HFFc6 (cell line): ENCODE data around the gene STK11. TPM values are rescaled to one million over a fixed set of nuclear protein-coding genes. Genes with fewer than 3 reads are reported as not detected.

Experiments used
- DNase-seq: peaks from one replicate; pipeline ENCODE4 v3.0.0-alpha.2; 2018
- H3K27ac Mint-ChIP-seq: 2 replicates; pipeline ENCODE4 v1.8.0; 2020; ENCODE audit warnings: mild to moderate bottlenecking, mixed read lengths
- H3K27me3 Mint-ChIP-seq: 2 replicates; pipeline ENCODE4 v1.8.0; 2021; ENCODE audit warnings: mild to moderate bottlenecking, moderate library complexity, mixed read lengths; ENCODE audit not compliant: insufficient read depth
- H3K36me3 Mint-ChIP-seq: 2 replicates; pipeline ENCODE4 v1.8.0; 2021; ENCODE audit warnings: low read depth, mixed read lengths
- H3K4me1 Mint-ChIP-seq: 2 replicates; pipeline ENCODE4 v1.8.0; 2020; ENCODE audit warnings: low read depth, mixed read lengths
- H3K4me3 Mint-ChIP-seq: 2 replicates; pipeline ENCODE4 v1.8.0; 2020; ENCODE audit warnings: mild to moderate bottlenecking, moderate library complexity, mixed read lengths
- H3K9me3 Mint-ChIP-seq: 2 replicates; pipeline ENCODE4 v1.8.0; 2020; ENCODE audit warnings: mild to moderate bottlenecking, mixed read lengths
- CTCF ChIP-seq: fragments of 200-600 bp; sonication (generic); IDR thresholded peaks from 2 replicates; pipeline ENCODE4 v1.5.0; 2021; ENCODE audit warnings: antibody characterized with exemption, mild to moderate bottlenecking
- total RNA-seq, 6 experiments: library from RNA; stranded (reverse); fragmentation: NEBNext Ultra II Directional; extraction: Animal tissue kit (Norgen Biotek cat#: 25700); gene quantifications; 2 replicates in 1 of 6; 3 replicates in 5 of 6; pipeline ENCODE4 v1.2.3, GENCODE V29; 2021

STK11 gene
- total RNA-seq, 6 experiments from 2014 or later, result 52.9 to 59.1 (median 56.7) TPM

- no peak for TF ChIP-seq CTCF
- Mint-ChIP-seq H3K4me3 (peak overlapping the region; percentile 78), H3K9me3 (no peaks in the 10 kb centered on the region), H3K36me3 (no peaks in the 10 kb centered on the region), H3K4me1 (peaks cover 19% of the 10 kb centered on the region), H3K27me3 (peaks cover 4% of the 10 kb centered on the region; the same call in 1 of the 2 replicates), H3K27ac (peak overlapping the region; percentile 52)
- DNase-seq, result no peak
These were observed 33.1 kb downstream of the STK11 start for GRCh38 chr19:1238369-1239303.

DNA sequence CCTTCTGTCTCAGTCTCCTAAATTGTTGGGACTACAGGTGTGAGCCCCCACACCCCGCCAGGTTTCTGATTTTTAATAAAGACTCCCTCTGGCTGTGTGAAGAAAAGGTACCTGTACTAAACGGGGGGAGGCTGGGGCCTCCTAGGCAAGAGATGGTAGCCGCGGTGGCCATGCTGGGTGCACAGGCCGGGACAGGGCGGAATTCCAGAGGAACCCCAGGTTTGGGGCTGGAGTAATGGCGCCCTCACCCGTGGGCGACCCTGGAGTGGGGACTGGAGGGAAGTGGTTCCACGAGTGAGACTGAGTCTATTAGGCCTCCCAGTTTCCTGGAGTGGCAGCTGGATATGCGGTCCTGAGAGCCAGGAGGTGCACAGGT lies 33.8 kb downstream of the STK11 start:
- Mint-ChIP-seq H3K4me1 (peaks cover 21% of the 10 kb centered on the region), H3K36me3 (no peaks in the 10 kb centered on the region), H3K27me3 (peaks cover 4% of the 10 kb centered on the region; the same call in 1 of the 2 replicates), H3K9me3 (no peaks in the 10 kb centered on the region), H3K4me3 (peak overlapping the region; percentile 78), H3K27ac (0 out of 2 replicates have a peak overlapping the region, but pooled peaks have one; percentile 43)
- DNase-seq, result no peak
- TF ChIP-seq CTCF, result no peak

DNA sequence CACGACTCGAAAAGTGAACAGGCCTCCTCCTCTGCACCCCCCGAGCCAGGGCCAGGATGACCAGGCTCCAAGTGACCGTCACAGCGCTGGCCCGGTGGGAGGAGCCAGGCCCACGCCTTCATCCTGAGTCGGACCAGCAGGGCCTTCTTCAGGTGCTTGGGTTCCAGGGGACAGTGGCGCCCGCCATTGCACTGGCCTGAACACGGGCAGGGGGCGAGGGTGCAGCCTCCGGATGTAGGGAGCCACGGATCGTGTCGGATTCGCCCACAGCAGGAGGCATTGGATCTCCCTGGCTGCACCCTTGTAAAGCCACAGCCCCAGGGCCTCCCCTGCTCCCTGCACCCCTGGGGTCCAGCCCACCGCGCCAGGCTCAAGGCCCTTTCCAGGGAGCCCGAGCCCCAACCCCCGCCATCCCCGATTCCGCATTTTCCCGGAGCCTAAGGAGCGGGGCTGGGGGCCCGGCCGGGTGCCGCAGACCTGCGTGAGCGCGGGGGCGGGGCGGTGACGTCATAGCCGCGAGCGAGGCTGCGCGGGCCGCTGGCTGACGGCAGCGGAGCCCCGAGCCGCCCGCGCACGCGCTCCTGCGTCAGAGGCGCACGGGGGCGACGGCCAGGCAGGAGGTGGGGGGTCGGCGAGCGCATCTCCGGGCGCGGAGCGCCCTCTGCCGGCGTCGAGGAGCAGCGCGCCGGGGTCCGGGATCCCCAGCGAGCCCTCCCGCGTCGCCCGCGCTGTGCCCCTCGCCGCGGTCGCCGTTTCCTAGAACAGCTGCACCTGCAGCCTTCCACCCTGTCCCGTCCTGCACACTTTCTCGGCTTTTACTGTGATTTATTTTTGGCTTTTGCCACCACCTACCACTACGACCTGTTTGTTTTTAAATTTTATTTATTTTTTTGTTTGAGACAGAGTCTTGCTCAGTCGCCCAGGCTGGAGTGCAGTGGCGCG lies 34.5 kb downstream of the STK11 start:
- Mint-ChIP-seq H3K4me3 (peak overlapping the region; percentile 84), H3K27me3 (peaks cover 4% of the 10 kb centered on the region; the same call in 1 of the 2 replicates), H3K27ac (no peak overlapping the region; the same call in 1 of the 2 replicates), H3K36me3 (no peaks in the 10 kb centered on the region), H3K4me1 (peaks cover 25% of the 10 kb centered on the region), H3K9me3 (no peaks in the 10 kb centered on the region)
- DNase-seq, result peak; percentile 78
- peak; percentile 97 for TF ChIP-seq CTCF

DNA sequence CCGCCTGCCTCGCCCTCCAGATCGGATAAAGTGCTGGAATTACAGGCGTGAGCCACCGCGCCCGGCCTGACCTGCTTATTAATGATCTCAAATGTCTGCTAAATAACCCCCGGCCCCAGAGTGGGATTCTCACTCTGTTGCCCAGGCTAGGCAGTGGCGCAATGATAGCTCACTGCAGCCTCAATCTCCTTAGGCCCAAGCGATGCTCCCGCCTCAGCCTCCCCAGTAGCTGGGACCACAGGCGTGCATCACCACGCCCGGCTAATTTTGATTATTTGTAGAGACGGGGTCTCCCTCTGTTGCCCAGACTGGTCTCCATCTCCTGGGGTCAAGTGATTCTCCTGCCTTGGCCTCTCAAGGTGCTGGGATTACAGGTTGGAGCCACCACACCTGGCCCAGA lies 35.3 kb downstream of the STK11 start:
- no peaks in the 10 kb centered on the region for H3K9me3 Mint-ChIP-seq
- H3K36me3 Mint-ChIP-seq, result no peaks in the 10 kb centered on the region
- H3K27ac Mint-ChIP-seq, result peak overlapping the region; percentile 87
- H3K4me1 Mint-ChIP-seq, result peaks cover 25% of the 10 kb centered on the region
- H3K27me3 Mint-ChIP-seq, result peaks cover 4% of the 10 kb centered on the region; the same call in 1 of the 2 replicates
- no peak for TF ChIP-seq CTCF
- peak overlapping the region; percentile 84 for H3K4me3 Mint-ChIP-seq
- DNase-seq, result no peak

GRCh38 chr19:1241417-1242095 lies 36.0 kb downstream of the STK11 start, which contains the start of gene ATP5F1D:
Gene ATP5F1D (plus strand): TSS chr19:1241751. CDS start chr19:1241851, 100 bp downstream.
- peak; percentile 91 for DNase-seq
- H3K36me3 Mint-ChIP-seq, result no peaks in the 10 kb centered on the region
- peak within 1 kb of the TSS; percentile 87 for H3K27ac Mint-ChIP-seq
- H3K9me3 Mint-ChIP-seq, result no peaks in the 10 kb centered on the region
- no peak for TF ChIP-seq CTCF
- peak within 1 kb of the TSS; percentile 84 for H3K4me3 Mint-ChIP-seq
- H3K4me1 Mint-ChIP-seq, result peaks cover 25% of the 10 kb centered on the region
- H3K27me3 Mint-ChIP-seq, result peaks cover 4% of the 10 kb centered on the region; the same call in 1 of the 2 replicates
